ENCODE data around the gene APOO. TPM values are rescaled to one million over a fixed set of nuclear protein-coding genes. Genes with fewer than 3 reads are reported as not detected.
A peak's percentile ranks its signal among the peaks of the same experiment; 100 is the strongest.

Gene APOO
- total RNA-seq, 1 experiment from 2014 or later = 42.3 TPM

DNA sequence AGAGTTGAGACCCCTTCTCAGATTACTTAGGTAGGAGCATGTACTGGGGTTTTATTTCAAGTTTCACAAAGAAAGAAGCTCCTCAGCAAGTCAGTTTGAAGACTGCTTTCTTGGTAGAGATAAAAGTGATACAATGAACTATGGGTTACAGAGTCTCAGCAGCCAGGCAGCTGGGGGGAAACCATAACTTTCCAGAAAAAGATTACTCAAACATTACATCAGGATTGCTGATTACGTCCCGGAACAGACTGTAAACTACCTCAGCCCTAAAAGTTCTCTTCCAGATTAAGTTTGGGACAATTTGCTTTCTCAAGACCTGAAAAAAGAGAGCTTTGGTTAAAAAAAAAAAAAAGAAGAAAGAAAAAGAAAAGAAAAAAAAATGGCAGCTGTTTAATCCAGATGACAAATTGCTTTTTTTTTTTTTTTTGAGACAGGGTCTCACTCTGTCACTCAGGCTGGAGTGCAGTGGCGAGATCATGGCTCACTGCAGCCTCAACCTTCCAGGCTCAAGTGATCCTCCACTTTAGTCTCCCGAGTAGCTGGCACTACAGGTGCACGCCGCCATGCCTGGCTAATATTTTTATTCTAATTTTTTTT lies 108.2 kb downstream of the APOO start:
- peak overlapping the region; percentile 95 for H3K27ac ChIP-seq

DNA sequence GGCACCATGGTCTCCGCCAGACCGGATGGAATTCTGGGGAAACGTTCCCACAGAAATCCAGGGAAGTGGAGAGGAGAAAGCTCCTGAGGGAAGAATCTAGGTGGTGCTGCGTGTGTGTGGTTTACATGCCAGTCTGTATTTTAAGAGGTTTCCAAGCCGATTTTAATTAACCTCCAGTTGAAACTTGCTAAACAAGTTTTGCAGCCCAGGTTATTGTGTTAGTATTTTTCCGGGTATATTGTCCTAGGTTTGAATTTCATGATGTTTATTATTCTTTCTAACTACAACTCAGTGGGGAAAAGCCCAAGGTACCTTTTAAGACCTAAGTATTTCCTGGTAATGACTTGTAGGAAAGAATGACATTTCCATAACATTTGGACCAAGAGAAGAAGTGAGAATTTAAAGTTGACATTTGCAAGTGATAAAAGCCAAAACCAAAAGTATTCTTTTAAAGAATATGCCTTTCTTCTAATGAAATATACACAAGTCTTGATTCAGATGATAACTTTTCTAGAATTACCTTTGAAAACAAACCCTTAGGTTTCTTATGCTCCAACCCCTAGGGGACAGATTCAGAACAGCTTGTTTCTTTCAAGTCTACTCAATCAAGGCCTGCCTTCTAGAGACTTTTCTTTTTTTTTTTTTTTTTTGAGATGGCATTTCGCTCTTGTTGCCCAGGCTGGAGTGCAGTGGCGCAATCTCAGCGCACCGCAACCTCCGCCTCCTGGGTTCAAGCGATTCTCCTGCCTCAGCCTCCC lies 110.2 kb downstream of the APOO start:
- H2AFZ ChIP-seq = no peak overlapping the region

More for the DNA sequence above, 108.2 kb downstream of the APOO start:
- no peak for DNase-seq
- Histone ChIP-seq H4K20me1 (ENCODE audit: insufficient read depth) (no peaks in the 10 kb centered on the region), H2AFZ (no peak overlapping the region), H3K4me3 (no peak overlapping the region), H3K9me3 (ENCODE audit: insufficient read depth, low read depth) (no peaks in the 10 kb centered on the region), H3K36me3 (ENCODE audit: low read depth) (no peaks in the 10 kb centered on the region), H3K27me3 (ENCODE audit: insufficient read depth, low read depth) (no peaks in the 10 kb centered on the region), H3K79me2 (ENCODE audit: low read depth) (no peaks in the 10 kb centered on the region), H3K9me2 (ENCODE audit: insufficient read depth) (no peaks in the 10 kb centered on the region), H3K4me1 (replicated peaks; ENCODE audit: insufficient read depth) (peaks cover 60% of the 10 kb centered on the region), H3K4me2 (no peak overlapping the region), H3F3A (ENCODE audit: insufficient read depth, low read depth) (peaks cover 43% of the 10 kb centered on the region)
- no peak for TF ChIP-seq EZH2 (IDR thresholded peaks at IDR 0.05; ENCODE audit: low read depth)
- TF ChIP-seq CTCF (conservative IDR thresholded peaks at IDR 0.05) = no peak
- intact Hi-C loops (cut with micrococcal nuclease; ENCODE audit: unreplicated experiment) = no loop called here
- ChIA-PET POLR2A (ENCODE audit: unreplicated experiment) (no interaction called here), CTCF (no interaction called here)
- BruUV-seq (replicated peaks) = no TSS peak

GRCh38 chrX:23795221-23795620 lies 112.5 kb downstream of the APOO start:
- intact Hi-C loops (cut with micrococcal nuclease; ENCODE audit: unreplicated experiment) = no loop called here
- ChIA-PET POLR2A (ENCODE audit: unreplicated experiment) (no interaction called here), CTCF (no interaction called here)
- Histone ChIP-seq H4K20me1 (ENCODE audit: insufficient read depth) (no peaks in the 10 kb centered on the region), H3K27ac (no peak overlapping the region), H3K36me3 (ENCODE audit: low read depth) (no peaks in the 10 kb centered on the region), H3K27me3 (ENCODE audit: insufficient read depth, low read depth) (no peaks in the 10 kb centered on the region), H3F3A (ENCODE audit: insufficient read depth, low read depth) (peaks cover 33% of the 10 kb centered on the region), H3K79me2 (ENCODE audit: low read depth) (no peaks in the 10 kb centered on the region), H3K4me3 (no peak overlapping the region), H3K4me2 (no peak overlapping the region), H2AFZ (no peak overlapping the region), H3K9me3 (ENCODE audit: insufficient read depth, low read depth) (no peaks in the 10 kb centered on the region), H3K4me1 (replicated peaks; ENCODE audit: insufficient read depth) (peaks cover 55% of the 10 kb centered on the region), H3K9me2 (ENCODE audit: insufficient read depth) (no peaks in the 10 kb centered on the region)
- no peak for TF ChIP-seq EZH2 (IDR thresholded peaks at IDR 0.05; ENCODE audit: low read depth)
- TF ChIP-seq CTCF (conservative IDR thresholded peaks at IDR 0.05) = no peak
- no peak for DNase-seq
- no TSS peak for BruUV-seq (replicated peaks)

More for the DNA sequence above, 110.2 kb downstream of the APOO start:
- H3F3A ChIP-seq (ENCODE audit: insufficient read depth, low read depth) = peaks cover 29% of the 10 kb centered on the region
- H3K36me3 ChIP-seq (ENCODE audit: low read depth) = no peaks in the 10 kb centered on the region
- ChIA-PET CTCF (no interaction called here), POLR2A (ENCODE audit: unreplicated experiment) (no interaction called here)
- H3K9me2 ChIP-seq (ENCODE audit: insufficient read depth) = no peaks in the 10 kb centered on the region
- H3K79me2 ChIP-seq (ENCODE audit: low read depth) = no peaks in the 10 kb centered on the region
- peaks cover 48% of the 10 kb centered on the region for H3K4me1 ChIP-seq (replicated peaks; ENCODE audit: insufficient read depth)
- no peaks in the 10 kb centered on the region for H3K9me3 ChIP-seq (ENCODE audit: insufficient read depth, low read depth)
- peak overlapping the region; percentile 26; the same call in 1 of the 2 replicates for H3K4me3 ChIP-seq
- no peaks in the 10 kb centered on the region for H4K20me1 ChIP-seq (ENCODE audit: insufficient read depth)
- peak overlapping the region; percentile 69 for H3K4me2 ChIP-seq
- no peaks in the 10 kb centered on the region for H3K27me3 ChIP-seq (ENCODE audit: insufficient read depth, low read depth)
- TF ChIP-seq CTCF (conservative IDR thresholded peaks at IDR 0.05) (no peak; the same call in 1 of the 2 replicates), EZH2 (IDR thresholded peaks at IDR 0.05; ENCODE audit: low read depth) (no peak)
- intact Hi-C loops (cut with micrococcal nuclease; ENCODE audit: unreplicated experiment) = no loop called here
- peak overlapping the region; percentile 95 for H3K27ac ChIP-seq
- no TSS peak for BruUV-seq (replicated peaks)
- DNase-seq = peak; percentile 55 to 92

Data from PC-9 (cell line).